ENCODE results near the gene APAF1.

APAF1 gene

DNA sequence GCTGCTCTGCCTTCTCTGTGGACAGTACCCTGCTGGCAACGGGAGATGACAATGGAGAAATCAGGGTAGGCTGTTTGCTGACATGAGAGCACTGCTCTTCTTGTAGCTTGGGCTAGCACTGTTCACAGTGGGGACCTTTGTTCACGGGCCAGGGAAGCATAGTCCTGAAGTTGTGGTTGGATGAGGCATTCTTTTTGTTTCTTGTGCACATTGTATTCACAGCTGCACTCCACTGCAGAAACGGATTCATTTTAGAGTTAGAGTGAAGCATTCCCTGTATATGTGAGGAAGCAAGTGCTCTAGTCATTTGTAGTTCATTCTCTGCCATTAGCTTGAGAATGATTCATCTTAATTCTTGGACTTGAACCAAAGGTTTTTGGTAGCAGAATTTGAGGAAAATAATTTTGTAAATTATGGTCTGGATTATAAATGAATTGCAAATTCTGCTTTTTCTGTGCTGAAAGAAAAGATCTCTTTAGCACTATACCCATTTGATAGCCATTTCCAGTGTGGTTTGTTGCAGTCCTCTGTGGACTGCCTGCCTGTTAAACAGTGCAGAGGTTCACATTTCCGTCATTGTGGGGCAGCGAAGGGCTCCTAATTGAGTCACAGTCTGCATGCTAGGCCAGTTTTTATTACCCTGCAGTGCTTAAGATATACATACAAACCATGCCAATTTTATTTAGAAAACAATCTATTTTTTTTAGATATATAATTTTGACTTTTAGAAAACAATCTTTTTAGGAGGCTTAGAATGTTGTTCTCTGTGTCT, 80.6 kb downstream of the APAF1 start:
- Mint-ChIP-seq H3K4me3 (no peak overlapping the region), H3K4me1 (no peaks in the 10 kb centered on the region), H3K9me3 (no peaks in the 10 kb centered on the region), H3K27me3 (no peaks in the 10 kb centered on the region), H3K36me3 (peaks cover 23% of the 10 kb centered on the region), H3K27ac (peak overlapping the region; percentile 12)
- DNase-seq = peak; percentile 63
- CTCF ChIA-PET = interaction anchor here (0.9 to 1.8 kb wide), 7 partner anchors 11 to 273 kb away, joined by 3 to 7 read pairs (median 4); no protein-coding TSS in a partner anchor

DNA sequence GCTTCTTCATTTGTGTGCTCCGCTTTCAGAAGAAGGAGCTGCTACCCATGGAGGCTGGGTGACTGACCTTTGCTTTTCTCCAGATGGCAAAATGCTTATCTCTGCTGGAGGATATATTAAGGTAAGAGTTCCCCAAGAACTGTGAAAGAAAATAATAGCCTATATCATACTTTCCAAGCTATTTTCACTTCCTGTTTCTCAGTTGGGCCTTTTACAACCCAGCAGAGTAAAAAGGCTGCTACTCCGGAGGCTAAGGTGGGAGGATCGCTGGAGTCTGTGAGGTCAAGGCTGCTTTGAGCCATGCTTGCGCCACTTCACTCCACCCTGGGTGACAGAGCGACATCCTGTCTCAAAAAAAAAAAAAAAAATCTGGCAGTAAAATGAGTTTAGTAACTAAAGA, 82.1 kb downstream of the APAF1 start:
- CTCF ChIA-PET = interaction anchor here (0.8 to 3.6 kb wide), 4 partner anchors 14 to 271 kb away, joined by 3 to 12 read pairs (median 4); no protein-coding TSS in a partner anchor
- Mint-ChIP-seq H3K4me3 (no peak overlapping the region), H3K27ac (no peak overlapping the region)

DNA sequence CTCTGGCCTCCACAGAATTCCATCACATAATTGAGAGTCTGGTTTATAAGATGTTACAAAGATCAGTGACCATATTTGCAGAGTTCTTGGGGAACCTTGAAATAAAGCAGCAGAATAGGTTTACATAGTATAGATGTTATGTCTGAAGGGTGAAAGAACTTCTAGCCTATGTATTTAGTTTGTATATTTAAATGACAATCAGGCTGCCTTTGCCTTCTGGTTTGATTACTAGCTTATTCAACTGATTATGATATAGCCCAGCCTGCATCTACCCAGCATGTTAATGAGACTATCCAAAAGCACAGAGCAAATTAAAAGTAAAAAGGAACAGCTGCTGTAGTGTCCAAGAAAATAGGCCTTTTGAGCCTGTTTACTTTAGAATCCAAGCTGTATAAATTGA, 85.3 kb downstream of the APAF1 start:
- Mint-ChIP-seq H3K27me3 (no peaks in the 10 kb centered on the region), H3K27ac (no peak overlapping the region), H3K9me3 (no peaks in the 10 kb centered on the region), H3K4me3 (no peak overlapping the region), H3K36me3 (peaks cover 18% of the 10 kb centered on the region), H3K4me1 (no peaks in the 10 kb centered on the region)
- CTCF ChIA-PET = interaction anchor here (1.1 to 3.6 kb wide), 3 partner anchors 11 to 268 kb away, joined by 3 to 12 read pairs (median 9); no protein-coding TSS in a partner anchor
- DNase-seq = no peak

More for the DNA sequence above, 82.1 kb downstream of the APAF1 start:
- H3K27me3 Mint-ChIP-seq = no peaks in the 10 kb centered on the region
- DNase-seq = no peak
- no peaks in the 10 kb centered on the region for H3K4me1 Mint-ChIP-seq
- peaks cover 24% of the 10 kb centered on the region for H3K36me3 Mint-ChIP-seq
- H3K9me3 Mint-ChIP-seq = no peaks in the 10 kb centered on the region

GRCh38 chr12:98733667-98734350, 88.7 kb downstream of the APAF1 start:
- Mint-ChIP-seq H3K9me3 (no peaks in the 10 kb centered on the region), H3K36me3 (peaks cover 15% of the 10 kb centered on the region), H3K4me1 (no peaks in the 10 kb centered on the region), H3K4me3 (no peak overlapping the region), H3K27me3 (no peaks in the 10 kb centered on the region), H3K27ac (no peak overlapping the region)
- DNase-seq = no peak
- CTCF ChIA-PET = no interaction called here

DNA sequence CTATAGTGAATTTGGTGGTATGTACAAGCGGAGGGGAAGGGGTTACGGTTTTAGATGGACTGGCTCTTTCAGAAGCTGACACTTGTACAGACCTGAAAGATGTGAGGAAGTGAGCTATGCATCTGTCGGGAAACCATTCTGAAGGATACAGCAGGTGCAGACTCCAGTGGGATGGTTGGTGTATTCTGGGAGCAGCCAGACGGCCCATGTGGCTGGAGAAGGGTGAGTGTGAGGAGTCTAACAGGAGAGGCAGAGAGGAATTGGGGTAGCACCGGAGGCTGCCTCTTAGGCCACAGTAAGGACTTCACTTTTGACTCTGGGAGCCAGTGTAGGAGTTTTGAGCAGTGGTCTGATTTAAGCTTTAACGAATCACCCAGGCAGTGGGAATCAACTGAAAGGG, 90.7 kb downstream of the APAF1 start:
- H3K27me3 Mint-ChIP-seq = peaks cover 5% of the 10 kb centered on the region
- CTCF ChIA-PET = no interaction called here
- H3K36me3 Mint-ChIP-seq = peaks cover 8% of the 10 kb centered on the region
- no peaks in the 10 kb centered on the region for H3K4me1 Mint-ChIP-seq
- no peak for DNase-seq
- H3K27ac Mint-ChIP-seq = no peak overlapping the region
- no peak overlapping the region for H3K4me3 Mint-ChIP-seq
- H3K9me3 Mint-ChIP-seq = no peaks in the 10 kb centered on the region

DNA sequence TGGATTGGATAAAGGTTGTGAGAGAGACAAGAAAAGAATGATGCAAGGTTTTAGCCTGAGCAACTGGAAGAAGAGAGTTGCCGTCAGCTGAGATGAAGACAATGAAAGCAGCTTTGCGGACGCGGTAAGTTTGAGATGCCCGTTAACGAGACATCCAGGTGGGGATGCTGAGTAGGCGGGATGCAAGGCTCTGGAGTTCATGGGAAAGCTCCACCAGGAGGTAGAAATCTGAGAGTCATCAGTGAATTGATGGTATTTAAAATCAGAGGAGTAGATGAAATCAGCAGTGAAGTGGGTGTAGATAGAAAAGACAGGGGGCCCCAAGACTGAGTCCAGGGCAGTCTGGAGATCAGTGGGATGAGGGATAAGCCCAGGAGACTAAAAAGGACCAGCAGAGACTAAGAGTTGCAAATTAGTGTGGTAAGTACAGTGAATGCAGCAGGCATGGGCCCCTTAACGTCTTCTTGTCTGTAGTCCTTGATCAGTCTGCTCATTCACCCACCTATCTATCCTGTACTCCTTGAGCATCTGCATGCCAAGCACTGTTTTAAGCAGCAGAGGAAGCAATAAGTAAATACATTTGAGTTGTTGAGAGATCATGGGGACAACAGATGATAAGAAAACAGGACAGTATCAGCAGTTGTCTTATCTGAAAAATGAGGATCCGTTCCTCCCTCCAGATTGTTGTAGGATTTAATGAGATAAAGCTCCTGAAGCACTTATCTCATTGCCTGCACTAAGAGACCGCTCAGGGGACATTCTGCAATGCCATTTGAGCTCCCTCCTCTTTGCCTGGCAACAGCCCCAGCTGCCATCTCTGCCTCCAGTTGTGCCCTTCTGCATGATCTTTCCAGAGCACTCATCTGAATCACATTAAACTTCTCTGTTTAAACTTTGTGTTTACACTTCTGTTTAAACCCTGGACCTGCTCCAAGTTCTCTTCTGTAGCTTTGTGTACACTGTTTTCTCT, 91.5 kb downstream of the APAF1 start:
- H3K27me3 Mint-ChIP-seq = peaks cover 13% of the 10 kb centered on the region
- peaks cover 3% of the 10 kb centered on the region for H3K4me1 Mint-ChIP-seq
- DNase-seq = no peak
- CTCF ChIA-PET = interaction anchor here (1.0 to 1.4 kb wide), 2 partner anchors 8 to 12 kb away, joined by 3 read pairs; no protein-coding TSS in a partner anchor
- H3K27ac Mint-ChIP-seq = no peak overlapping the region
- H3K9me3 Mint-ChIP-seq = no peaks in the 10 kb centered on the region
- peaks cover 8% of the 10 kb centered on the region for H3K36me3 Mint-ChIP-seq
- no peak overlapping the region for H3K4me3 Mint-ChIP-seq

- no peaks in the 10 kb centered on the region for H3K9me3 Mint-ChIP-seq
- peaks cover 6% of the 10 kb centered on the region for H3K4me1 Mint-ChIP-seq
- no peak overlapping the region for H3K27ac Mint-ChIP-seq
- H3K27me3 Mint-ChIP-seq = peaks cover 19% of the 10 kb centered on the region
- no peak overlapping the region for H3K4me3 Mint-ChIP-seq
- no peak for DNase-seq
- H3K36me3 Mint-ChIP-seq = peaks cover 7% of the 10 kb centered on the region
- CTCF ChIA-PET = interaction anchor here (1.0 to 1.4 kb wide), 2 partner anchors 9 to 12 kb away, joined by 3 read pairs; no protein-coding TSS in a partner anchor
Observed at GRCh38 chr12:98737322-98737712, 92.2 kb downstream of the APAF1 start.

GRCh38 chr12:98738002-98738401, 92.9 kb downstream of the APAF1 start:
- Mint-ChIP-seq H3K4me1 (peaks cover 6% of the 10 kb centered on the region), H3K36me3 (peaks cover 5% of the 10 kb centered on the region), H3K4me3 (no peak overlapping the region), H3K27me3 (peaks cover 22% of the 10 kb centered on the region), H3K27ac (no peak overlapping the region), H3K9me3 (no peaks in the 10 kb centered on the region)
- CTCF ChIA-PET = no interaction called here
- no peak for DNase-seq

GRCh38 chr12:98738539-98738938, 93.4 kb downstream of the APAF1 start:
- Mint-ChIP-seq H3K27ac (no peak overlapping the region), H3K27me3 (peaks cover 26% of the 10 kb centered on the region), H3K9me3 (no peaks in the 10 kb centered on the region), H3K4me1 (peaks cover 6% of the 10 kb centered on the region), H3K4me3 (no peak overlapping the region), H3K36me3 (peaks cover 5% of the 10 kb centered on the region)
- CTCF ChIA-PET = interaction anchor here (0.7 to 1.0 kb wide), 3 partner anchors 9 to 259 kb away, joined by 3 read pairs; no protein-coding TSS in a partner anchor
- no peak for DNase-seq

DNA sequence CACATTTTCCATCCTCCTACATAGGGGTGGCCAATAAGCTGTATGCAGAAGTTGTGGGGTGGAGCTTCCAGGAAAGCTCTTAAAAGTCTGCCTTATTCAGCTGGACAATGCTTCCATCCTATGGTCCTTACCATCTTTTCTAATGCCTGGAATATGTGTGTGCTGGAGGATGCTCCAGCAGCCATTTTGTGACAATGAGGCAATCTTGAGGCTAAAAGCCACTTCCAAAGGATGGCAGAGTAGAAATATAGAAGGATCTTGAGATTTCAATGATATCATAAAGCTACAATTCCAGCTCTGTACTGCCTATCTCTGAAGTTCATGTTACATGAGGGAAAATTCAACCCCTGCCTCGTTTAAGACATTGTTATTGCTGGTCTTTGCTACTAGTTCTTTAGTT, 95.7 kb downstream of the APAF1 start:
- no peak for DNase-seq
- Mint-ChIP-seq H3K27ac (no peak overlapping the region), H3K27me3 (peaks cover 35% of the 10 kb centered on the region), H3K4me1 (peaks cover 6% of the 10 kb centered on the region), H3K4me3 (no peak overlapping the region), H3K9me3 (no peaks in the 10 kb centered on the region), H3K36me3 (peaks cover 3% of the 10 kb centered on the region)
- CTCF ChIA-PET = interaction anchor here (0.8 to 4.2 kb wide), 6 partner anchors 9 to 256 kb away, joined by 3 to 22 read pairs (median 4); no protein-coding TSS in a partner anchor

DNA sequence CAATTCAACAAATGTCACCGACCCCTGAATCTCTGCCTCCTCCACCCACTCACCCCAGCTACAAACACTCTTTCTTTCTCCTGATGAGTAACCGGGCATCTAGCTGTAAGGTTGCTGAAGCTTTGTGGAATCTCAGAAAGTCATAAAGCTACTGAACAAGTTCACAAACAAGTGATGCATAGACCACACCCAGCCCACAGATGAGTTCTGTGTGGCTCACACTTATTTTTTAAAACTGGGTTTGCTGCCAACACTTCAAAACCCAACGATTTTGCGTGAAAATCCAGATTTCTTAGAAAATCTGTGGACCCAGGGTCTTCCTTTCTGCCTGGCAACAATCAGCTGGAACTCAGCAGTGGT, 96.1 kb downstream of the APAF1 start:
- CTCF ChIA-PET = interaction anchor here (0.8 to 4.2 kb wide), 7 partner anchors 9 to 255 kb away, joined by 3 to 22 read pairs (median 5); no protein-coding TSS in a partner anchor
- Mint-ChIP-seq H3K4me1 (peaks cover 10% of the 10 kb centered on the region), H3K36me3 (peaks cover 3% of the 10 kb centered on the region), H3K27ac (no peak overlapping the region), H3K27me3 (peaks cover 40% of the 10 kb centered on the region), H3K4me3 (no peak overlapping the region), H3K9me3 (no peaks in the 10 kb centered on the region)
- no peak for DNase-seq

- Mint-ChIP-seq H3K36me3 (no peaks in the 10 kb centered on the region), H3K9me3 (no peaks in the 10 kb centered on the region), H3K27me3 (peaks cover 45% of the 10 kb centered on the region), H3K4me1 (peaks cover 14% of the 10 kb centered on the region), H3K4me3 (no peak overlapping the region), H3K27ac (no peak overlapping the region)
- CTCF ChIA-PET = interaction anchor here (0.8 to 4.2 kb wide), 9 partner anchors 8 to 255 kb away, joined by 3 to 22 read pairs (median 5); no protein-coding TSS in a partner anchor
- no peak for DNase-seq
Observed at GRCh38 chr12:98741556-98742265, 96.6 kb downstream of the APAF1 start.

- Mint-ChIP-seq H3K4me3 (no peak overlapping the region), H3K36me3 (no peaks in the 10 kb centered on the region)
- CTCF ChIA-PET = interaction anchor here (0.7 to 4.2 kb wide), 7 partner anchors 10 to 139 kb away, joined by 3 to 22 read pairs (median 5); no protein-coding TSS in a partner anchor
Observed at GRCh38 chr12:98743362-98743953, 98.4 kb downstream of the APAF1 start.

More at GRCh38 chr12:98743362-98743953, 98.4 kb downstream of the APAF1 start:
- DNase-seq = peak; percentile 55
- no peak overlapping the region for H3K27ac Mint-ChIP-seq
- H3K27me3 Mint-ChIP-seq = peaks cover 54% of the 10 kb centered on the region
- no peaks in the 10 kb centered on the region for H3K9me3 Mint-ChIP-seq
- peaks cover 14% of the 10 kb centered on the region for H3K4me1 Mint-ChIP-seq
